Endothelial cell of umbilical vein (primary cell): ENCODE data around the gene OAS2. TPM values are rescaled to one million over a fixed set of nuclear protein-coding genes. Genes with fewer than 3 reads are reported as not detected.

Experiments
- BruUV-seq: library from RNA; stranded (reverse); fragments of 400-500 nt; replicated peaks from 2 replicates; lab custom pipeline; 2021; lab: Mats Ljungman, UMichigan
- CTCF ChIA-PET: fragments of 300-600, 350-600 bp; sonication (Branson Sonifier 250); formaldehyde crosslinking; loops from one replicate; lab custom pipeline; 2021; ENCODE audit warnings: antibody characterized with exemption, inconsistent platforms; lab: Charles Lee
- POLR2A ChIA-PET: fragments of 300-600, 350-600 bp; sonication (Branson Sonifier 250); formaldehyde crosslinking; loops from one replicate; lab custom pipeline; 2021; ENCODE audit warnings: antibody characterized with exemption, inconsistent platforms; lab: Charles Lee
- DNase-seq: peaks from one replicate; pipeline ENCODE4 v3.0.0-alpha.2; 2011; ENCODE audit warnings: low read depth, low spot score
- FAIRE-seq: peaks from 2 replicates; lab custom pipeline; 2011; peaks lifted over from hg19 to GRCh38; lab: Jason Lieb, UNC
- H2AFZ ChIP-seq: 2 replicates; pipeline ENCODE4 v1.6.0; 2012; ENCODE audit warnings: low read depth, low read length, control low read depth, inconsistent platforms
- H3K27ac ChIP-seq: 2 replicates; pipeline ENCODE4 v1.5.1; 2011; ENCODE audit warnings: low read depth, mild to moderate bottlenecking, control low read depth, low read length, moderate library complexity; ENCODE audit not compliant: insufficient read depth
- H3K27me3 ChIP-seq, 2 experiments: 2 replicates each; pipeline versions ENCODE4 v1.6.0 to v1.6.1; 2011; ENCODE audit warnings: low read length in 2 of 2, mixed read lengths in 1 of 2; ENCODE audit not compliant: control insufficient read depth in 2 of 2, insufficient read depth in 2 of 2
- H3K36me3 ChIP-seq, 2 experiments: 2 replicates in 1 of 2; 3 replicates in 1 of 2; pipeline ENCODE4 v1.5.1; 2011; ENCODE audit warnings: low read length in 2 of 2, mild to moderate bottlenecking in 1 of 2, moderate library complexity in 1 of 2; ENCODE audit not compliant: control insufficient read depth in 2 of 2, insufficient read depth in 2 of 2; ENCODE audit errors: extremely low read depth in 1 of 2
- H3K4me1 ChIP-seq: 3 replicates; pipeline ENCODE4 v1.5.1; 2011; ENCODE audit warnings: mild to moderate bottlenecking, low read length; ENCODE audit not compliant: control insufficient read depth, insufficient read depth; ENCODE audit errors: extremely low read depth
- H3K4me2 ChIP-seq: 2 replicates; pipeline ENCODE4 v1.6.1; 2011; ENCODE audit warnings: low read length, control low read depth, mixed read lengths; ENCODE audit not compliant: insufficient read depth
- H3K4me3 ChIP-seq, 3 experiments: fragments of 200-600 bp in 1 of 3; sonication (generic), shearing (Covaris generic) in 1 of 3; replicated peaks in 1 of 3; 2 replicates each; pipeline ENCODE4 v1.5.1; 2011 to 2016; ENCODE audit warnings: control low read depth in 3 of 3, low read length in 3 of 3, mild to moderate bottlenecking in 2 of 3, inconsistent platforms in 1 of 3, low read depth in 1 of 3, moderate library complexity in 1 of 3; ENCODE audit not compliant: insufficient read depth in 1 of 3
- H3K79me2 ChIP-seq: 2 replicates; pipeline ENCODE4 v1.6.0; 2012; ENCODE audit warnings: low read length, inconsistent platforms; ENCODE audit not compliant: control insufficient read depth, insufficient read depth
- H3K9ac ChIP-seq: replicated peaks from 2 replicates; pipeline ENCODE3; 2011; ENCODE audit warnings: low read length, control low read depth; ENCODE audit not compliant: insufficient read depth; ENCODE audit errors: extremely low read depth
- H3K9me1 ChIP-seq: replicated peaks from 3 replicates; pipeline ENCODE4 v1.6.0; 2011; ENCODE audit warnings: mild to moderate bottlenecking, low read length; ENCODE audit not compliant: control insufficient read depth, insufficient read depth; ENCODE audit errors: extremely low read depth
- H3K9me3 ChIP-seq: replicated peaks from 2 replicates; pipeline ENCODE4 v1.5.1; 2012; ENCODE audit warnings: low read length, inconsistent platforms; ENCODE audit not compliant: control insufficient read depth, insufficient read depth
- H4K20me1 ChIP-seq: replicated peaks from 2 replicates; pipeline ENCODE3; 2011; ENCODE audit warnings: mild to moderate bottlenecking, low read length; ENCODE audit not compliant: control insufficient read depth, insufficient read depth; ENCODE audit errors: extremely low read depth
- CTCF ChIP-seq, 2 donors: IDR thresholded peaks; 1 replicate in 1 of 2; 2 replicates in 1 of 2; pipeline ENCODE4 v1.5.1; 2011; ENCODE audit warnings: low read length in 2 of 2, mild to moderate bottlenecking in 2 of 2, moderate library complexity in 2 of 2, control low read depth in 1 of 2, inconsistent platforms in 1 of 2, low read depth in 1 of 2; ENCODE audit not compliant: insufficient read depth in 1 of 2; ENCODE audit errors: extremely low read depth in 1 of 2
- EZH2 ChIP-seq: IDR thresholded peaks from 2 replicates; pipeline ENCODE4 v1.6.1; 2012; ENCODE audit warnings: borderline replicate concordance, low read depth, mild to moderate bottlenecking, moderate library complexity, low read length, inconsistent platforms; ENCODE audit not compliant: severe bottlenecking
- FOS ChIP-seq: IDR thresholded peaks from 2 replicates; pipeline ENCODE4 v1.6.1; 2011; ENCODE audit warnings: mild to moderate bottlenecking, low read length, moderate library complexity, borderline replicate concordance; ENCODE audit not compliant: insufficient read depth
- GATA2 ChIP-seq: IDR thresholded peaks from 2 replicates; pipeline ENCODE4 v1.7.0; 2011; ENCODE audit warnings: low read depth, mild to moderate bottlenecking, moderate library complexity, mixed read lengths, low read length; ENCODE audit not compliant: insufficient read length, insufficient read depth
- JUN ChIP-seq: IDR thresholded peaks from 2 replicates; pipeline ENCODE4 v1.6.1; 2011; ENCODE audit warnings: borderline replicate concordance, low read depth; ENCODE audit not compliant: insufficient read length, insufficient read depth
- MAX ChIP-seq: IDR thresholded peaks from 2 replicates; pipeline ENCODE4 v1.6.1; 2011; ENCODE audit not compliant: insufficient read depth, insufficient read length
- MYC ChIP-seq: IDR thresholded peaks from one replicate; pipeline ENCODE4 v1.6.1; 2011; ENCODE audit warnings: mild to moderate bottlenecking, low read depth, low read length
- POLR2A ChIP-seq: IDR thresholded peaks from 2 replicates; pipeline ENCODE4 v1.6.1; 2012; ENCODE audit warnings: low read depth, mild to moderate bottlenecking, control low read depth, low read length
- POLR2AphosphoS5 ChIP-seq: IDR thresholded peaks from 2 replicates; pipeline ENCODE4 v1.6.1; 2012; ENCODE audit warnings: low read depth, mild to moderate bottlenecking, control low read depth, low read length, moderate library complexity; ENCODE audit not compliant: insufficient read depth
- dilution Hi-C: fragments of 300-500 bp; cut with MboI; formaldehyde crosslinking; loops from one replicate; pipeline ENCODE4 v1.15.0; 2019; ENCODE audit warnings: low sequenced_read_pairs; ENCODE audit not compliant: extremely low pct_ligation_motif_present
- intact Hi-C: fragments of 100-400 bp; cut with micrococcal nuclease; formaldehyde crosslinking; loops from one replicate; pipeline ENCODE4 v1.10.0; 2022
- polyA plus RNA-seq, 4 experiments: library from polyadenylated mRNA; depleted of rRNA in 3 of 4; stranded (reverse) in 3 of 4; unstranded in 1 of 4; fragments of >200 nt; gene quantifications; 2 replicates each; pipeline versions ENCODE4 v1.2.1 to v1.2.3, GENCODE V29; 2011 to 2012; ENCODE audit warnings: missing spikeins in 1 of 4
- total RNA-seq: library from RNA; stranded (reverse); gene quantifications from 2 replicates; pipeline ENCODE4 v1.2.3, GENCODE V29; 2021

OAS2 gene
- total and polyA plus RNA-seq, 2 donors (not counting 3 experiments of a cell fraction or from before 2014, with no cell fraction given) = 1.3 to 3.1 TPM

GRCh38 chr12:113040722-113041171 lies 62.4 kb downstream of the OAS2 start:
- H3K9ac ChIP-seq = no peak overlapping the region
- intact Hi-C loops = loop anchor here (2.0 kb wide), 2 partner anchors 34 to 202 kb away; no protein-coding TSS in a partner anchor
- FAIRE-seq (peak; percentile 99), DNase-seq (peak; percentile 72)
- H3K27me3 ChIP-seq = peaks cover 0 to 4% of the 10 kb centered on the region in 2 experiments
- ChIA-PET CTCF (interaction anchor here (1.2 to 1.6 kb wide), 2 partner anchors 35 to 48 kb away, joined by 4 to 12 read pairs; no protein-coding TSS in a partner anchor), POLR2A (no interaction called here)
- peak overlapping the region; percentile 13 for H3K4me2 ChIP-seq
- dilution Hi-C loops = no loop called here
- peak; percentile 24 for TF ChIP-seq POLR2A
- TF ChIP-seq FOS = peak; percentile 87
- TF ChIP-seq GATA2 = no peak
- TF ChIP-seq CTCF (IDR thresholded peaks at IDR 0.05; ENCODE audit: extremely low read depth in 1 of 2, insufficient read depth in 1 of 2, low read depth in 1 of 2, low read length in 2 of 2) = no peak
- TF ChIP-seq EZH2 = no peak
- no peak for TF ChIP-seq JUN
- no peak for TF ChIP-seq MYC
- peak; percentile 51 for TF ChIP-seq MAX
- peak; percentile 70 for TF ChIP-seq POLR2AphosphoS5
- H3K4me3 ChIP-seq = no peak overlapping the region
- H3K9me1 ChIP-seq = no peaks in the 10 kb centered on the region
- H4K20me1 ChIP-seq = no peaks in the 10 kb centered on the region
- H3K36me3 ChIP-seq = no peaks in the 10 kb centered on the region
- peak overlapping the region; percentile 92 for H2AFZ ChIP-seq
- H3K27ac ChIP-seq = peak overlapping the region; percentile 63
- no peaks in the 10 kb centered on the region for H3K9me3 ChIP-seq
- peaks cover 12% of the 10 kb centered on the region for H3K4me1 ChIP-seq
- BruUV-seq = no TSS peak
- H3K79me2 ChIP-seq = no peaks in the 10 kb centered on the region
